Measurements from ENCODE around the gene PTGR1.

PTGR1 gene

DNA sequence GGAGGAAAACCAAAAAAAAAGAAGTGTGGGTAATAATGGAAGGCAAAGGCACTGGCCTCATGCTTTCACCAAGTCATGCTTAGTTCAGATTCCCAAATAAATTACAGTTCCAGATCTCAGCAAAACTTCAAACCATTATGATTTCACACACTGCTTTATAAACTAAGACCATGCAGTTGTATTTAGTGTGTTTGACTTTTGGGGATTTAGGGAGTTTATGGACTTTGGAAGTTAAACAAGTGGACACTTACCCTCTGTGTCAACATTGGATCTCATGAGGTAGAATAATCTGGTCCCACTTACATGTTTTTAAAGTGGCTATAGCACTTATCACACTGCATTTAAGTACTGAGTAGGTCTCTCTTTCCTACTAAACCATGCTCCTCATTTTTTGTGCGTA is 35.4 kb upstream of the PTGR1 start:
- TF ChIP-seq, protein P1, sequence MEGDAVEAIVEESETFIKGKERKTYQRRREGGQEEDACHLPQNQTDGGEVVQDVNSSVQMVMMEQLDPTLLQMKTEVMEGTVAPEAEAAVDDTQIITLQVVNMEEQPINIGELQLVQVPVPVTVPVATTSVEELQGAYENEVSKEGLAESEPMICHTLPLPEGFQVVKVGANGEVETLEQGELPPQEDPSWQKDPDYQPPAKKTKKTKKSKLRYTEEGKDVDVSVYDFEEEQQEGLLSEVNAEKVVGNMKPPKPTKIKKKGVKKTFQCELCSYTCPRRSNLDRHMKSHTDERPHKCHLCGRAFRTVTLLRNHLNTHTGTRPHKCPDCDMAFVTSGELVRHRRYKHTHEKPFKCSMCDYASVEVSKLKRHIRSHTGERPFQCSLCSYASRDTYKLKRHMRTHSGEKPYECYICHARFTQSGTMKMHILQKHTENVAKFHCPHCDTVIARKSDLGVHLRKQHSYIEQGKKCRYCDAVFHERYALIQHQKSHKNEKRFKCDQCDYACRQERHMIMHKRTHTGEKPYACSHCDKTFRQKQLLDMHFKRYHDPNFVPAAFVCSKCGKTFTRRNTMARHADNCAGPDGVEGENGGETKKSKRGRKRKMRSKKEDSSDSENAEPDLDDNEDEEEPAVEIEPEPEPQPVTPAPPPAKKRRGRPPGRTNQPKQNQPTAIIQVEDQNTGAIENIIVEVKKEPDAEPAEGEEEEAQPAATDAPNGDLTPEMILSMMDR (IDR thresholded peaks at IDR 0.05), result no peak

DNA sequence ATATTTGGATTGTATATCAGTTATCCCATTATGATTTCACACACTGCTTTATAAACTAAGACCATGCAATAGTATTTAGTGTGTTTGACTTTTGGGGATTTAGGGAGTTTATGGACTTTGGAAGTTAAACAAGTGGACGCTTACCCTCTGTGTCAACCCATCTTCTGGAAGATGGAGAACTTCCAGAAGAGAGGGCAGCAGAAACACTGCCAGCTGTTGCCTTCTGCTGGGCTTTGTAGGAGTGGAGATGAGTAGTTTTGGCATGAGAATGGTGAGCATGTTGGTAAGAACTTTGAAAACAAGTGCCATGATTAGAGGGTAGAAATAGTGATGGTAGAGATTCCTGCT is 33.9 kb upstream of the PTGR1 start:
- TF ChIP-seq, protein P1 (IDR thresholded peaks at IDR 0.05), result no peak

DNA sequence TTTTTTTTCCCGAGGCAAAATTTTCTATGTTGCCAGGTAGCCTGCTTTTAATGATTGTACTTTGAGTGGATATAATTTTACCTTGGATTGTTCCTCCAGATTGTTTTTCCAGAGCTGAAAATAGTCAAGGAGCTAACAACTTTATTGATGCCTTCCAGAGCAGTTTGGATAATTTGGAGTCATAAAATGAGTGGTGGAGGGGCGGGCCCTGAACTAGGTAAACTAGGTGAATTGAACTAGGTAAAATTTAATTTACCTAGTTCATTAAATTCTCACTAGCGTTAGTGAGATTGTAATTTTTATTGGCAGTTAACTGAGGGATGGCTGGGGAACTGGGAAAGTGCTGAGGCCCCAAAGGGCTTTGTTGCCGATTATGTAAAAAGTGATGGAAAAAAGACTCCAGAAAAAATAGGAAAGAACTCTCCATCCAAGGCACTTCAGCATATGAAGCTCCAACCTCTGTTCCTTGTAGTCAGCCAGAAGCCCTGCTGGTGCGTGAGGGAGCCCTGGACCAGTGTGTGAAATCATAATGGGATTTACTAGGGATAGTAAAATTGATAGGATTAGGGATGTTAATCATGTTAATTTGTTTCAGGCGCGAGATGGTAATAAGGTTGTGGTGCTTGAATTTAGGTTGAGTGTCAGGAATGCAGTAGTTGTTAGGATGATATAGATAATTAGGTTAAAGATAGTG is 33.4 kb upstream of the PTGR1 start:
- TF ChIP-seq, protein P1 (IDR thresholded peaks at IDR 0.05), result no peak

DNA sequence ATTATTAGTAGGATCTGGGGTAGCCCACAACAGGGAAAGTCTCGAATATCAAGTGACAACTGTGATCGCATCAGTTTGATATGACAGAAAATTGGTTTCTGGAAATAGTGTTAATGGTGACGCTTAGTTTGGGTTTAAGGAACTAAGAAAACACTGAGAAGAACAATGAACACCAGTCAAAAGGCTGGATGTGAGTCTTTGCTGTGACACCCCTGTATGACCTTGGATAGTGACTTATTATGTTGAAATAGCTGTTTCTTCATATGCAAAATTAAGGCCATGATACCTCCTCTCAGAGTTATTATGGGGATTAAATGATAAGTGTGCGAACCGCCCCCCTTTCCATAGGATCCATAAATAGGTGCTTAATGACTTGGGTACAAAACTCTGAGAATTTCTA is 32.6 kb upstream of the PTGR1 start:
- TF ChIP-seq, protein P1 (IDR thresholded peaks at IDR 0.05), result no peak

DNA sequence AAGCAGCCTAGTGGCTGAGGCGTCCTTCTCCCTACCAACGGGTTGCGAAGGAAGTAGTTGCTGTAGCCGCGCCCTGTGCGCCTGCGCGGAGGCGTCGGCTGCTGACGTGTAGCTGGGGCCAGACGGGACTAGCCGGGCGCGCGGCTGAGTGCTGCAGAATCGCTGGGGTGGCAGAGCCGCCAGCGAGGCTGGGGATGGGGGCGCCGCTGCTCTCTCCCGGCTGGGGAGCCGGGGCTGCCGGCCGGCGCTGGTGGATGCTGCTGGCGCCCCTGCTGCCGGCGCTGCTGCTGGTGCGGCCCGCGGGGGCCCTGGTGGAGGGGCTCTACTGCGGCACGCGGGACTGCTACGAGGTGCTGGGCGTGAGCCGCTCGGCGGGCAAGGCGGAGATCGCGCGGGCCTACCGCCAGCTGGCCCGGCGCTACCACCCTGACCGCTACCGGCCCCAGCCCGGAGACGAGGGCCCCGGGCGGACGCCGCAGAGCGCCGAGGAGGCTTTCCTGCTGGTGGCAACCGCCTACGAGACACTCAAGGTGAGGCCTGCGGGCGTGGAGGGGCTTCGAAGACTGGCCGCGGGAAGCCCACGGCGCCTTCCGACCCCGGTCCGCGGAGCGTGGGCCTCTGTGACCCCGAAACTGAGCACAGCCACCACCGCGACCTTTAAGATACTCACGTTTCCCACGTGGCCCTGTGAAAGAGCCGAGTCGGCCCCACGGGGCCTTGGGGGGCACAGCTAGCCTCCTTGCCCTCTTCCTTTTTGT is 31.9 kb upstream of the PTGR1 start, which contains the start of gene DNAJC25:
Gene DNAJC25, plus strand, starts transcription at position 121 of the 758 bp plus-strand sequence. Its CDS starts 74 bp downstream, at position 195.
- TF ChIP-seq, protein P1 (IDR thresholded peaks at IDR 0.05), result no peak

DNA sequence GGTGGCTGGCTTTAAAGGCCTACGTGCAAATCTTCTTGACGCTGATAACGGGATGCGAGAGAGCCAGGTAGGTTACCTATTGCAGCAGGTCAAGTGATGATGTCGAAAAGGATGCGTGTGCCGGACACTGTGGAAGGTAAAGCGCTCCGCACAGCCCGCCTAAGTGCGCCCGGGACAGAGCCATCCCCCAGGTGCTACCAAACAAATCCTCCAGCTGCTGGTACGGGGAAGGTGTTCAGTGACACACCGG is 31.4 kb upstream of the PTGR1 start:
- TF ChIP-seq, protein P1 (IDR thresholded peaks at IDR 0.05), result no peak

DNA sequence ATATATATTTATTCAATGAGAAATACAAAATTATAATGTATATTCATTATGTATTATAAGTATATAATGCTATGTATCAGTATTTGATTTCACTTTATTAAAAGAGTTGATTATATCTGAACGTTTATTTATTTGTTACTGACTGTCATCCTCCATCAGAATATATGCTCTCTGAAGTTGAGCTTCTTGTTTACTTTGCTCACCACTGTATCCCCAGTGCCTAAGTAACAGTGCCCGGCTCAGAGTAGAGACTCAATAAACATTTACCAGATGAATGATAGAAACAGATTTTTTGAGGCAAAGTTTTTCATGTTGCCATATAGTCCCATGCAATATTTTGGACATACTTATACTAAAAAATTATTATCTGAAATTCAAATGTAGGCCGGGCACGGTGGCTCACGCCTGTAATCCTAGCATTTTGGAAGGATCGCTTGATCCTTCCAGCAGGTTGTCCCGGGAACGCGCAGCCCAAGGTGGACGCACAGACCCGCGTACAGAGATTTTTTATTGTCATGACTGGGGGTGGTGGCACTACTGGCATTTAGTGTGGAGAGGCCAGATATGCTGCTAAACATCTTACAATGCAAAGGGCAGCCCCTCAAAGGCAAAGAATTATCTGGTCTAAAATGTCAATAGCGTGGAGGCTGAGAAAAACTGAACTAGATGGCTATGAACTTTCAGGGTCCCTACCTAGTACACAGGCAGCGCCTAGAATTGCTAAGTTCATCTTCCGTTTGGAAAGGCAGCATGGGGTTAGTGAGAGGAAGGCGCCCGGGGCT is 30.9 kb upstream of the PTGR1 start:
- TF ChIP-seq, protein P1 (IDR thresholded peaks at IDR 0.05), result no peak
